Upper lobe of right lung (tissue), 1 donor: ENCODE data around the gene LPP. TPM values are rescaled to one million over a fixed set of nuclear protein-coding genes. Genes with fewer than 3 reads are reported as not detected.

ENCODE experiments used
- ATAC-seq: fragments of 200-7000 bp; cut with Tn5 transposase; one replicate; pipeline ENCODE4 v1.9.1; 2020; ENCODE audit warnings: mild to moderate bottlenecking, moderate library complexity
- DNase-seq: peaks from one replicate; pipeline ENCODE4 v3.0.0-alpha.2; 2020
- H3K27ac ChIP-seq: fragments of 200-600 bp; one replicate; pipeline ENCODE4 v1.8.0; 2022
- H3K27me3 ChIP-seq: fragments of 200-600 bp; one replicate; pipeline ENCODE4 v1.8.0; 2022; ENCODE audit warnings: mild to moderate bottlenecking
- H3K36me3 ChIP-seq: fragments of 200-600 bp; one replicate; pipeline ENCODE4 v1.8.0; 2022
- H3K4me1 ChIP-seq: fragments of 200-600 bp; one replicate; pipeline ENCODE4 v1.8.0; 2022
- H3K4me3 ChIP-seq: fragments of 200-600 bp; one replicate; pipeline ENCODE4 v1.8.0; 2022; ENCODE audit warnings: mild to moderate bottlenecking
- H3K9me3 ChIP-seq: fragments of 200-600 bp; one replicate; pipeline ENCODE4 v1.8.0; 2022
- intact Hi-C: fragments of 100-400 bp; cut with DNase I; formaldehyde crosslinking; loops from one replicate; pipeline ENCODE4 v1.11.0; 2022
- total RNA-seq: library from RNA; stranded (reverse); fragmentation: NEBNext Ultra II Directional; extraction: Animal tissue kit (Norgen Biotek cat#: 25700); gene quantifications from one replicate; pipeline ENCODE4 v1.2.1, GENCODE V29; 2021
- TF ChIP-seq, protein P1 (sequence below): fragments of 200-600 bp; IDR thresholded peaks from one replicate; pipeline ENCODE4 v1.8.0; 2022; ENCODE audit warnings: antibody characterized with exemption
- donor health status: DM: no; HTN: yes; CAD: no; lungs with severe emphysema.

Gene LPP
- total RNA-seq, 1 donor from 2014 or later = 191 TPM

DNA sequence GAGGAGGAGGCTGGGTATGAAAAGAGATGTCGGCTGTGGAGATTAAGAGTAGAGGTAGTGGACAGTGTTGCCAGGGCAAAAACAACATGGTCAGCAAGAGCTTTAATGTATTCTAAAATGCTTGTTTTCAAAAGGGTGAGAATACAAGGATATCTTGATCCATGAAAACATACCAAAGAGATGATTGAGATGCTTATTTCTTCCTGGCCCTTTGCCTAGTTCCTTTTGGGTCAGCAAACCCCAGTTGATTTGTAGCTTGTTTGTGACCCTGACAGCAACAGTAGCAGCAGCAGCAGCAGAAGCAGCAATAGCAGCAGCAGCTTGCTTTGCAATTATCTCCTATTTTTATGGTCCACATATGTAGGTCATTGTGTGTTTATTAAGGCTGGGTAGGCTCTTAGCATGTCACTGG, 337.3 kb downstream of the LPP start:
- no peak for DNase-seq
- intact Hi-C loops = no loop called here
- Histone ChIP-seq H3K4me3 (no peak overlapping the region), H3K9me3 (no peaks in the 10 kb centered on the region), H3K4me1 (no peaks in the 10 kb centered on the region), H3K27ac (no peak overlapping the region), H3K27me3 (no peaks in the 10 kb centered on the region), H3K36me3 (peaks cover 8% of the 10 kb centered on the region)
- TF ChIP-seq, protein P1, sequence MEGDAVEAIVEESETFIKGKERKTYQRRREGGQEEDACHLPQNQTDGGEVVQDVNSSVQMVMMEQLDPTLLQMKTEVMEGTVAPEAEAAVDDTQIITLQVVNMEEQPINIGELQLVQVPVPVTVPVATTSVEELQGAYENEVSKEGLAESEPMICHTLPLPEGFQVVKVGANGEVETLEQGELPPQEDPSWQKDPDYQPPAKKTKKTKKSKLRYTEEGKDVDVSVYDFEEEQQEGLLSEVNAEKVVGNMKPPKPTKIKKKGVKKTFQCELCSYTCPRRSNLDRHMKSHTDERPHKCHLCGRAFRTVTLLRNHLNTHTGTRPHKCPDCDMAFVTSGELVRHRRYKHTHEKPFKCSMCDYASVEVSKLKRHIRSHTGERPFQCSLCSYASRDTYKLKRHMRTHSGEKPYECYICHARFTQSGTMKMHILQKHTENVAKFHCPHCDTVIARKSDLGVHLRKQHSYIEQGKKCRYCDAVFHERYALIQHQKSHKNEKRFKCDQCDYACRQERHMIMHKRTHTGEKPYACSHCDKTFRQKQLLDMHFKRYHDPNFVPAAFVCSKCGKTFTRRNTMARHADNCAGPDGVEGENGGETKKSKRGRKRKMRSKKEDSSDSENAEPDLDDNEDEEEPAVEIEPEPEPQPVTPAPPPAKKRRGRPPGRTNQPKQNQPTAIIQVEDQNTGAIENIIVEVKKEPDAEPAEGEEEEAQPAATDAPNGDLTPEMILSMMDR = no peak
- no peak for ATAC-seq

DNA sequence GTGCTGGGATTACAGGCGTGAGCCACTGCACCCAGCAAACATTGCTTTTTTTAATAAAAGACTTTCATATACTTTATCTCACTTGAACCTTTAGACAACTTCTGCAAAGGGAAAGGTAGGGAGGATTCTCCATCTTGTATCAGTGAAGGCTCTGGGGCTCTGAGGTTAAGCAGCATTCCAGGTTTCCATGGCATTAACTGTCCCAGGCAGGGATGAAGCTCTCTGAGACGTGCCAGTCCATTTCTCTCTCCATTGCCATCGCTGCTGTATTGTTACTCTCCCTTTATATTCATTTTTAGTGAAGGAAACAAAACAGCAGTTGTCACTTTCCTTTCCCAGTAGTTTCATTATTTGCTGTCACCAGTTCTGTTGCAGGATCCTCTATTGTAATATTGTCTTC, 342.4 kb downstream of the LPP start:
- DNase-seq (no peak), ATAC-seq (no peak)
- intact Hi-C loops = no loop called here
- TF ChIP-seq, protein P1 = no peak
- no peak overlapping the region for H3K27ac ChIP-seq
- H3K4me3 ChIP-seq = no peak overlapping the region
- H3K9me3 ChIP-seq = no peaks in the 10 kb centered on the region
- no peaks in the 10 kb centered on the region for H3K4me1 ChIP-seq
- H3K27me3 ChIP-seq = no peaks in the 10 kb centered on the region
- H3K36me3 ChIP-seq = peaks cover 1% of the 10 kb centered on the region

DNA sequence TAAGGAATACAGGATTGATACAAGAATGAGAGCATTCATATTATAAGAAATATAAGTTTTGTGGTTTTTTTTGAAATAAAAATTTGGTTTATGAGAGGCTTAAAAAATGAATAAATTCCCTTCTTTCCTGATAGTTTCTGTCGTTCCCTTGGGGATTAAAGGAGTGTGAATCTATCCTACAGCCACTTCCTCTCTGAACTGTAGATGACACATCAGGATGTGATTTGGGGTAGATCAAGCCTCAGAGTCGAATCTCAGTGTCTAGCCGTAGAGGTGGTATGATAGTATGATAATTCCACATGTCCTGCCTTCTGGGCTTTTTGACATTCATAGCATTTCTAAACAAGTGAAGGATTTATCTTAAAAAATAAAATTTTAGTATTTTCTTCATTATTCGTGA, 343.1 kb downstream of the LPP start:
- Histone ChIP-seq H3K9me3 (no peaks in the 10 kb centered on the region), H3K27ac (no peak overlapping the region), H3K36me3 (no peaks in the 10 kb centered on the region), H3K4me3 (no peak overlapping the region), H3K4me1 (no peaks in the 10 kb centered on the region), H3K27me3 (no peaks in the 10 kb centered on the region)
- ATAC-seq (no peak), DNase-seq (no peak)
- TF ChIP-seq, protein P1 = no peak
- intact Hi-C loops = no loop called here

DNA sequence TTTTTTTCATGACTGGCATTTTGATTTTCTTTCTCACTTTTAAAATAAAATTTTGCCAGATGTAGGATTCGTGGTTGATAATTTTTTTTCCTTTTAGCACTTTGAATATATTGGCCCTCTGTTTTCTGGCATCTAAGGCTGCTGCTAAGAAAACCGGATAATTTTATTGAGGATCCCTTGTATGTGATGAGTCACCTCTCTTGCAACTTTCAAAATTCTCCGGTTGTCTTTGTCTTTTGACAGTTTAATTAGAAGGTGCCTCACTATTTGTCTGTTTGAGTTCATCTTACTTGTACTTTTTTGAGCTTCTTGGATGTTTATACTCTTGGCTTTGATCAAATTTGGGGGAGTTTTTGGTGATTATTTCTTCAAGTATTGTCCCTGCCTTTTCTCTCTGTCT, 349.7 kb downstream of the LPP start:
- H3K36me3 ChIP-seq = no peaks in the 10 kb centered on the region
- ATAC-seq = no peak
- no peak for DNase-seq
- no peak overlapping the region for H3K4me3 ChIP-seq
- H3K27me3 ChIP-seq = no peaks in the 10 kb centered on the region
- TF ChIP-seq, protein P1 = no peak
- intact Hi-C loops = no loop called here
- peaks cover 12% of the 10 kb centered on the region for H3K4me1 ChIP-seq
- no peak overlapping the region for H3K27ac ChIP-seq
- H3K9me3 ChIP-seq = peaks cover 9% of the 10 kb centered on the region

DNA sequence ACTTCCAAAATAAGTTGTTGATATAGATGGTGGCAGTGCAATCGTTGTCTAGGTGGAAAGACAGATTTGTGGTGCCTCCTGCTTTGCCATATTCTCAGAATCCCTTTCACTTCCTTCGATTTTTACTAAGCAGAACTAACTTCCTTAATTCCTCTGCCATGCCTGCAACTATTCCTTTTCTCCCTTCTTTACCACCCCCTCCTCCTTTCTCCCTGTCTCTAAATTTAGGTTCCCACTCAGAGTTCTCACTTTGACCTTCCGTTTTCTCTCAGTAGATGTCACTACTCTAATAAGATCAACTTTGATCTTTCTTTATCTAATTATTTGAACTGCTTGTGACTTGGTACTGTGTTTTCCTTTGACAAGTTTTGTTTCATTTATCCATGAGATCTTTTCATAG, 351.2 kb downstream of the LPP start:
- no peak for DNase-seq
- H3K27me3 ChIP-seq = no peaks in the 10 kb centered on the region
- TF ChIP-seq, protein P1 = no peak
- intact Hi-C loops = no loop called here
- H3K4me1 ChIP-seq = peaks cover 12% of the 10 kb centered on the region
- H3K36me3 ChIP-seq = no peaks in the 10 kb centered on the region
- ATAC-seq = no peak
- H3K9me3 ChIP-seq = peaks cover 9% of the 10 kb centered on the region
- no peak overlapping the region for H3K27ac ChIP-seq
- H3K4me3 ChIP-seq = no peak overlapping the region

DNA sequence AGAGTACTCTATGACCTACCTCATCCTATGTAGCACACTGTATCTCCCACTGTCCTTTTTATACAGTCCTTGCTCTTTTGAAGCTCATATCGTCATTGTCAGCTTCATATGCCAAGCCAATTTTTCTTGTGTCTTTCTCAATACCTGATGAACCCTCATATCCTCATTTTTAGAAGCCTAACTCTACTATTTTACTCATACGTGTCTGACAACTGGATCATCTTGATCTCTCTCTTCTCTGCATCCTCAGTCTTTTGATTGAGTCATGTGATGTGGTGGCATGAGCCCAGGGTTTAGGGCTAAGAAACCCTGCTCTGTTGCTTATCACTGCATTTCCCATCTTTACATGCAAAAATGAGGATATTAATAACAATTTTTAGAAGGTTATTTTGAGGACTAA, 352.0 kb downstream of the LPP start:
- H3K27me3 ChIP-seq = no peaks in the 10 kb centered on the region
- no peak for DNase-seq
- TF ChIP-seq, protein P1 = no peak
- intact Hi-C loops = no loop called here
- peaks cover 12% of the 10 kb centered on the region for H3K4me1 ChIP-seq
- ATAC-seq = no peak
- H3K27ac ChIP-seq = no peak overlapping the region
- H3K9me3 ChIP-seq = peaks cover 9% of the 10 kb centered on the region
- no peak overlapping the region for H3K4me3 ChIP-seq
- no peaks in the 10 kb centered on the region for H3K36me3 ChIP-seq
